ENCODE data around the gene MMP7. TPM values are rescaled to one million over a fixed set of nuclear protein-coding genes. Genes with fewer than 3 reads are reported as not detected.

MMP7 gene
- total RNA-seq, 1 donor from 2014 or later: not detected

DNA sequence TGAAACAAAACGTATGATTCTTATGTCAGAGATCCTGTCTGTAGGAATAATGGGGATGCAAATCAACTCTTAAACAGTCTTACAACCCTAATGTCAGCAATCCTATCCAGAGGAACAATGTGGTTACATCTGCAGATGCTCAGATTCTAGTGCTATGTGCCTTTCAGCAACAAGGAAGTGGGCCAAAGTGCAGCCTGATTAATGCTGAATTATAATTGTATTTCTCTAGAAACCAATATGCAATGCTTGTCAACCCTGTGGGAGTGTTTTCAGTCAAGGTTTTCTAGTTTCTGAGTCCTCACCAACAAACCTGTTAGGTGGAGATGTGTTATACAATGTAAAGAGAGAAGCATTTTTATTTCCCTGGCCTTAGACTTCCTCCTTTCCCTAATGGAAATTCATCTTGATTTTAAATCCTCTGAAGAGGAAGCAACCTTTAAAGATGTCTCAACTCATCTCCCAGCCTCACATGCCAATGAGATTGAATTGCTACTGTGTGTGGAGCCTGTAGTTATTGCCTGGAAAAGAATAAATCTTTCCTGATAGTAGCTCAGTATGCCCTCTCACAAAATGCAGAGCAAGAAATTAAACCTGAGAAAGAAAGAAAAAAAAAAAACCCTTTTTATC is 51.8 kb downstream of the MMP7 start:
- intact Hi-C loops (cut with DNase I): no loop called here
- H3K27me3 ChIP-seq: no peaks in the 10 kb centered on the region
- H3K27ac ChIP-seq: no peak overlapping the region
- no peaks in the 10 kb centered on the region for H3K4me1 ChIP-seq
- no peaks in the 10 kb centered on the region for H3K36me3 ChIP-seq
- TF ChIP-seq, protein P1, sequence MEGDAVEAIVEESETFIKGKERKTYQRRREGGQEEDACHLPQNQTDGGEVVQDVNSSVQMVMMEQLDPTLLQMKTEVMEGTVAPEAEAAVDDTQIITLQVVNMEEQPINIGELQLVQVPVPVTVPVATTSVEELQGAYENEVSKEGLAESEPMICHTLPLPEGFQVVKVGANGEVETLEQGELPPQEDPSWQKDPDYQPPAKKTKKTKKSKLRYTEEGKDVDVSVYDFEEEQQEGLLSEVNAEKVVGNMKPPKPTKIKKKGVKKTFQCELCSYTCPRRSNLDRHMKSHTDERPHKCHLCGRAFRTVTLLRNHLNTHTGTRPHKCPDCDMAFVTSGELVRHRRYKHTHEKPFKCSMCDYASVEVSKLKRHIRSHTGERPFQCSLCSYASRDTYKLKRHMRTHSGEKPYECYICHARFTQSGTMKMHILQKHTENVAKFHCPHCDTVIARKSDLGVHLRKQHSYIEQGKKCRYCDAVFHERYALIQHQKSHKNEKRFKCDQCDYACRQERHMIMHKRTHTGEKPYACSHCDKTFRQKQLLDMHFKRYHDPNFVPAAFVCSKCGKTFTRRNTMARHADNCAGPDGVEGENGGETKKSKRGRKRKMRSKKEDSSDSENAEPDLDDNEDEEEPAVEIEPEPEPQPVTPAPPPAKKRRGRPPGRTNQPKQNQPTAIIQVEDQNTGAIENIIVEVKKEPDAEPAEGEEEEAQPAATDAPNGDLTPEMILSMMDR (IDR thresholded peaks at IDR 0.05): no peak
- H3K9me3 ChIP-seq: no peaks in the 10 kb centered on the region
- no peak overlapping the region for H3K4me3 ChIP-seq
- DNase-seq (ENCODE audit: low spot score in 2 of 2): no peak

DNA sequence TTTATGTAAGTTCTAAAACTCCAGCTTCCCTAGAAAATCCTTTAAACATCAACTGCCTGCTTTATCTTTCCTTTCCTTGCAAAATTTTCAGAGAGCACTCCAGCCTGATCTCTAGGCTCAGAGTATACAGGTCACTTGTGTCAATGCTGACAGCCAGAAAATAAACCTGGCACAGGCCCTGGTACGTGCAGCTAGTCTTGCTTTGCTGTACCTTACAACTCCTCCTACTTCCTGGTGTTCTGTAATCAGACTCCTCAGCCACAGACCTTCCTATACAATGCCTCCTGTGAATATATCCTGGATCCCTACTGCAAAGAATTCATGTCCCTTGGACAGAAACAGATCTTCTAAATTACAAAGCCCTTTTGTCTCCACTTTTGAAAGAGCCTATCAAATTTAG is 53.7 kb downstream of the MMP7 start:
- DNase-seq (ENCODE audit: low spot score in 2 of 2): no peak
- H3K27ac ChIP-seq: no peak overlapping the region
- H3K4me1 ChIP-seq: no peaks in the 10 kb centered on the region
- H3K4me3 ChIP-seq: no peak overlapping the region
- intact Hi-C loops (cut with DNase I): no loop called here
- no peaks in the 10 kb centered on the region for H3K36me3 ChIP-seq
- TF ChIP-seq, protein P1 (IDR thresholded peaks at IDR 0.05): no peak
- no peaks in the 10 kb centered on the region for H3K27me3 ChIP-seq
- H3K9me3 ChIP-seq: no peaks in the 10 kb centered on the region

DNA sequence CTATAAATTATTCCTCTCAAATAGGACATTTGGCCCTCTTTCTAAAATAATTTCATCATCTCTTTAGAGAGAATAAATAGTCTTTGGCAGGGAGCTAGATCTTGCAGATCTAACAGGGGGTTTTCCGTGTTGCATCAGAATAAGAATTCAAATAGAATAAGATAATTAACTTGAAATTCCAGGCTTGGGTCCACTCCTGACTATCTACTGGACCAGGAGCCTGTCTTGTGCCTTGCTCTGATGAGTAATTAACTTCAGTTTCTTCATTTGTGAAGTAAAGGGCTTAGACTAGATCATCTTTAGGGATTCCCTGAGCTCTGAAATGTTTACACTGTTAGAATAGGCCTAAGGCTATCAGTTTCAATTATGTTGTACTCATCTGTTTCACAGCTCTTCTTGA is 54.5 kb downstream of the MMP7 start:
- intact Hi-C loops (cut with DNase I): no loop called here
- Histone ChIP-seq H3K4me1 (no peaks in the 10 kb centered on the region), H3K27ac (no peak overlapping the region), H3K4me3 (no peak overlapping the region), H3K36me3 (no peaks in the 10 kb centered on the region), H3K27me3 (no peaks in the 10 kb centered on the region), H3K9me3 (no peaks in the 10 kb centered on the region)
- TF ChIP-seq, protein P1 (IDR thresholded peaks at IDR 0.05): no peak
- no peak for DNase-seq (ENCODE audit: low spot score in 2 of 2)

DNA sequence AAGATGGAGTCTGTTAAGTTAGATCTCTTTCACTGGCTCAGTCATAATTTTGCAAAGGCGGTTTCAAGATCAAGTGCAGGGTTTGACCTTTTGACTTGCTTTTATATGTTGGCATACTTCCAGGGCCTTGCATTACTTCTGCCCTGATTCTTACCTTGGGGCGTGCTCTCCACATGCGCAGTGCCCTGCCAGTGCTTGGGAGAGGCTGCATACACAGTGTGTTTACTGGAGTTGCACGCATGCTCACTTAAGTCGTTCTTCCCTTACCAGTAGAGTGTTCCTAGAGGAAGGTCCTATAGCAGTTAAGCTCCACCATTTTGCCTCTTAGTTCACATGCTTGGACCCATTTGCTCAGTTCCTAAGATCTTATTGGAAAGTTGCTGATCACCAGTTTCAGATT is 57.0 kb downstream of the MMP7 start:
- Histone ChIP-seq H3K27ac (no peak overlapping the region), H3K9me3 (no peaks in the 10 kb centered on the region), H3K36me3 (no peaks in the 10 kb centered on the region), H3K4me1 (peaks cover 0 to 4% of the 10 kb centered on the region in 2 donors), H3K27me3 (no peaks in the 10 kb centered on the region), H3K4me3 (no peak overlapping the region)
- TF ChIP-seq, protein P1 (IDR thresholded peaks at IDR 0.05): no peak
- intact Hi-C loops (cut with DNase I): no loop called here
- no peak for DNase-seq (ENCODE audit: low spot score in 2 of 2)

DNA sequence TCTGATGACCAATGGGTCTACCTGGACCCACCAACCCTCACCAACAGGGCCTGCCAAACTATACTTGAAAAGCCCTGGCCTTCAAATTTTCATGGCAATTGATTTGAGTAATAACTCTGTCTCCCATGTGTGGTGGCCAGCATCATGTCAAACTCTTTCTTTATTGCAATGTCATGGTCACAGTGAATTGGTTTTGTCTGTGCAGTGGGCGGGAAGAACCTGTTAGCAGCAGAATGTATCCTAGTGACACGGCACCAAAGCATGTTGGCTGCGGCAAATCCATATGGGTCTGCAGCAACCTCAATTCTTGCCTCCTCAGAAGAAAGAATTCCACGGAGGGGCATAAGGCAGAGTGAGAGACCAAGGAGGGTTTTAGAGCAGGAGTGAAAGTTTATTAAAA is 58.4 kb downstream of the MMP7 start:
- Histone ChIP-seq H3K4me1 (peaks cover 0 to 4% of the 10 kb centered on the region in 2 donors), H3K36me3 (no peaks in the 10 kb centered on the region), H3K4me3 (no peak overlapping the region), H3K9me3 (no peaks in the 10 kb centered on the region), H3K27ac (no peak overlapping the region), H3K27me3 (no peaks in the 10 kb centered on the region)
- DNase-seq (ENCODE audit: low spot score in 2 of 2): no peak
- intact Hi-C loops (cut with DNase I): no loop called here
- TF ChIP-seq, protein P1 (IDR thresholded peaks at IDR 0.05): no peak

DNA sequence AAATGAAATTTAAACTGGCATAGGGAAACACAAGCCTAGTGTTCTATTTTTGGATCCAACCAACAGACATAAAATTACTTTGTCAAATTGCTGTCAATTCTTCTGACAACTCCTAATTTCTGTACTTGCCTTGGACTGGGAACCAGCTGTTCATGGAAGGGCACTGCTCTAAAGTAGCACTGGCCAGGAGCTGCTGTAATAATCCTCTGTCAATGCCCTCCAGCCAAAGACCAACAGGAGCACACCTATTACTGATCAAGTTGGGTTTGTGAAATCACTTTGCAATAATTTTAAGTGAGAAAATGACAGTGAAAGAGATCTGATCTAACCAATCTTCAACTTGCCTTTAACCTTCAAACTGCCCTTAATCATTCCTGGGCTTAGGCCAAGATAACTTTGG is 59.1 kb downstream of the MMP7 start:
- intact Hi-C loops (cut with DNase I): no loop called here
- no peak overlapping the region for H3K27ac ChIP-seq

More for the DNA sequence above, 59.1 kb downstream of the MMP7 start:
- TF ChIP-seq, protein P1 (IDR thresholded peaks at IDR 0.05): no peak
- Histone ChIP-seq H3K27me3 (no peaks in the 10 kb centered on the region), H3K4me3 (no peak overlapping the region), H3K36me3 (no peaks in the 10 kb centered on the region), H3K9me3 (no peaks in the 10 kb centered on the region), H3K4me1 (peaks cover 0 to 4% of the 10 kb centered on the region in 2 donors)
- no peak for DNase-seq (ENCODE audit: low spot score in 2 of 2)
